ENCODE results near the gene LUZP1. TPM values are rescaled to one million over a fixed set of nuclear protein-coding genes. Genes with fewer than 3 reads are reported as not detected.

LUZP1 gene
- total and polyA plus RNA-seq, 10 of the 15 experiments (the other 5 are each of a cell fraction or from before 2014, with no cell fraction given), result 11.3 to 28.2 (median 17.3) TPM

DNA sequence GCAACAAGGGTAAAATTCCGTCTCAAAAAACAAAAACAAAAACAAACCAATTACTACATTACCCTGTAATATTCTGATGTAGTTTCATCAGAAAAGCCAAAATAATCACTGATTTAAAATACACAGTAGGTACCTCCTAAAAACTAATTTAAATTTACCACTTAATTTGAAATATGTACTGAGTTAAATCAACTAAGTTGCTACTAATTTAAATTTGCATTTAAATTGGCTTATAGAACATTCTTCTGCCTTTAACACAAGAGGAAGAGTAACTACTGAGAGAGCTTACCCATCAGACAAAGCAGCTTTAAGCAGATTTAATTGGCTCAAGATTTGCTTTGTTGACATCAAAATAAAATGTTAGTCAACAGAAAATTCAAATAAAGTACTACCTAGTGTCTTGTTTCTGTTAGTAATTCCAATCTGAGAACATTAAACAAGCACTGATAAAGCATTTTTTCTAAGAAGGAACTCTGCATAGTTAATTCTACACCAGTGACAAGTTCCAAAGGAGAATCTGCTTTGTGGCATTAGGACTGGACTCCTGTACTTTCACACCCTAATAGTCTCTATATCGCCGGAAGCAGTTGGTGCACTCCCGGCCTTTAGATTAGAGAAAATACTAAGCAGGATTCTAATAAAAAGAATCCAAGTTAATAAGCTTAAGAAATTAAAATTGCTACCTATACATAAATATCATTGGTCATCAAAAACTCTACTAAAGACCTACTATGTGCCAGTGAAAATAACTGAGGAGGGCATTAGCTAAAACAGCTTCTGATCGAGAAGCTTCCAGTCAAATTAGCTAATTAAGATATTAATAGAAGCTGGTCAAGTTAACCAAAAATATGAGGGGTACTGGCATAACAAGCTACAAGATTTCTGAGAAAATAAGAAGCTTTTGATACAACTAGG is 8.4 kb downstream of the LUZP1 start:
- ChIA-PET RAD21 (ENCODE audit: unreplicated experiment) (interaction anchor here (0.8 to 2.9 kb wide), 5 partner anchors 9 to 61 kb away, joined by 3 to 11 read pairs (median 4); no protein-coding TSS in a partner anchor), SMC1A (ENCODE audit: uncharacterized antibody, unreplicated experiment) (interaction anchor here (1.1 to 3.5 kb wide), 11 partner anchors 9 to 70 kb away, joined by 3 to 24 read pairs (median 5); no protein-coding TSS in a partner anchor), CTCF (interaction anchor here (1.3 to 3.4 kb wide), 8 partner anchors 13 to 66 kb away, joined by 3 to 15 read pairs (median 6); no protein-coding TSS in a partner anchor), POLR2A (interaction anchor here (0.6 to 1.4 kb wide), 3 partner anchors 9 to 13 kb away, joined by 3 to 6 read pairs (median 4); partner anchors contain the start of gene LUZP1)
- in situ Hi-C loops (cut with MboI) (no loop called here), intact Hi-C loops (cut with micrococcal nuclease; ENCODE audit: unreplicated experiment) (no loop called here)
- no peak overlapping the region for H3K9ac ChIP-seq (ENCODE audit: control insufficient read depth, insufficient read depth, low read length)
- H3K27ac ChIP-seq (ENCODE audit: control insufficient read depth, insufficient read depth), result no peak overlapping the region
- H3K79me2 ChIP-seq (ENCODE audit: control insufficient read depth, insufficient read depth, low read length), result peaks cover 29% of the 10 kb centered on the region
- BruUV-seq (replicated peaks), result no TSS peak
- H3K27me3 ChIP-seq (replicated peaks in 1 of 2; ENCODE audit: control insufficient read depth in 2 of 2, insufficient read depth in 2 of 2, low read length in 1 of 2), result no peaks in the 10 kb centered on the region
- no peak for DNase-seq (ENCODE audit: low read depth, low spot score)
- no peaks in the 10 kb centered on the region for H4K20me1 ChIP-seq (ENCODE audit: control insufficient read depth, insufficient read depth)
- ATAC-seq, result no peak
- TF ChIP-seq STAT3 (IDR thresholded peaks at IDR 0.05; ENCODE audit: low read depth, low read length) (no peak), SRF (IDR thresholded peaks at IDR 0.05; ENCODE audit: low read depth in 2 of 2, low read length in 2 of 2) (no peak)
- TF ChIP-seq, protein P1, sequence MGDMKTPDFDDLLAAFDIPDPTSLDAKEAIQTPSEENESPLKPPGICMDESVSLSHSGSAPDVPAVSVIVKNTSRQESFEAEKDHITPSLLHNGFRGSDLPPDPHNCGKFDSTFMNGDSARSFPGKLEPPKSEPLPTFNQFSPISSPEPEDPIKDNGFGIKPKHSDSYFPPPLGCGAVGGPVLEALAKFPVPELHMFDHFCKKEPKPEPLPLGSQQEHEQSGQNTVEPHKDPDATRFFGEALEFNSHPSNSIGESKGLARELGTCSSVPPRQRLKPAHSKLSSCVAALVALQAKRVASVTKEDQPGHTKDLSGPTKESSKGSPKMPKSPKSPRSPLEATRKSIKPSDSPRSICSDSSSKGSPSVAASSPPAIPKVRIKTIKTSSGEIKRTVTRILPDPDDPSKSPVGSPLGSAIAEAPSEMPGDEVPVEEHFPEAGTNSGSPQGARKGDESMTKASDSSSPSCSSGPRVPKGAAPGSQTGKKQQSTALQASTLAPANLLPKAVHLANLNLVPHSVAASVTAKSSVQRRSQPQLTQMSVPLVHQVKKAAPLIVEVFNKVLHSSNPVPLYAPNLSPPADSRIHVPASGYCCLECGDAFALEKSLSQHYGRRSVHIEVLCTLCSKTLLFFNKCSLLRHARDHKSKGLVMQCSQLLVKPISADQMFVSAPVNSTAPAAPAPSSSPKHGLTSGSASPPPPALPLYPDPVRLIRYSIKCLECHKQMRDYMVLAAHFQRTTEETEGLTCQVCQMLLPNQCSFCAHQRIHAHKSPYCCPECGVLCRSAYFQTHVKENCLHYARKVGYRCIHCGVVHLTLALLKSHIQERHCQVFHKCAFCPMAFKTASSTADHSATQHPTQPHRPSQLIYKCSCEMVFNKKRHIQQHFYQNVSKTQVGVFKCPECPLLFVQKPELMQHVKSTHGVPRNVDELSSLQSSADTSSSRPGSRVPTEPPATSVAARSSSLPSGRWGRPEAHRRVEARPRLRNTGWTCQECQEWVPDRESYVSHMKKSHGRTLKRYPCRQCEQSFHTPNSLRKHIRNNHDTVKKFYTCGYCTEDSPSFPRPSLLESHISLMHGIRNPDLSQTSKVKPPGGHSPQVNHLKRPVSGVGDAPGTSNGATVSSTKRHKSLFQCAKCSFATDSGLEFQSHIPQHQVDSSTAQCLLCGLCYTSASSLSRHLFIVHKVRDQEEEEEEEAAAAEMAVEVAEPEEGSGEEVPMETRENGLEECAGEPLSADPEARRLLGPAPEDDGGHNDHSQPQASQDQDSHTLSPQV (IDR thresholded peaks at IDR 0.05), result no peak
- 77% methylated on average over 5 of the region's 5 CpGs for WGBS (ENCODE audit: insufficient coverage, insufficient replicate concordance, low lambda C conversion rate, missing lambda C conversion rate)
- no peaks in the 10 kb centered on the region for H3K36me3 ChIP-seq (ENCODE audit: control insufficient read depth in 2 of 2, insufficient read depth in 2 of 2, low read length in 1 of 2)
- no peak overlapping the region for H3K4me2 ChIP-seq (ENCODE audit: control insufficient read depth, insufficient read depth)
- no peak overlapping the region for H3K4me3 ChIP-seq
- no peak overlapping the region for H2AFZ ChIP-seq (ENCODE audit: control insufficient read depth, low read depth, low read length)
- H3K9me3 ChIP-seq (replicated peaks; ENCODE audit: control insufficient read depth, insufficient read depth, low read length), result no peaks in the 10 kb centered on the region
- FAIRE-seq, result no peak
- peaks cover 6% of the 10 kb centered on the region; the same call in 1 of the 2 replicates for H3K4me1 ChIP-seq (ENCODE audit: control insufficient read depth, insufficient read depth, low read length)

All from GM12878 (cell line).